T-cell (primary cell): Measurements from ENCODE around the gene CAPRIN1. TPM values are rescaled to one million over a fixed set of nuclear protein-coding genes. Genes with fewer than 3 reads are reported as not detected.

Experiments used
- ATAC-seq, 4 experiments: fragments of 200-7000 bp in 3 of 4; fragments of 150-1000 bp in 1 of 4; cut with Tn5 transposase; replicated peaks in 1 of 4; 1 replicate in 3 of 4; 2 replicates in 1 of 4; pipeline ENCODE4 v1.10.0; 2021; ENCODE audit warnings: moderate library complexity in 3 of 4, mild to moderate bottlenecking in 2 of 4, moderate number of reproducible peaks in 1 of 4
- CTCF ChIA-PET, 2 donors: fragments of 300-600 bp; sonication (Branson Sonifier 250); formaldehyde crosslinking; loops; one replicate each; lab custom pipeline; 2022; ENCODE audit warnings: antibody characterized with exemption in 2 of 2; lab: Charles Lee
- POLR2A ChIA-PET, 2 donors: fragments of 300-600 bp; sonication (Branson Sonifier 250); formaldehyde crosslinking; loops; one replicate each; lab custom pipeline; 2022; ENCODE audit warnings: antibody characterized with exemption in 2 of 2; lab: Charles Lee
- DNase-seq, 35 experiments: peaks; one replicate each; pipeline versions ENCODE4 v3.0.0 to v3.0.0-alpha.2; 2013 to 2023
- H3K27ac ChIP-seq: one replicate; pipeline ENCODE4 v1.5.1; 2013; ENCODE audit warnings: low read length
- H3K27me3 ChIP-seq, 2 experiments: replicated peaks in 1 of 2; 1 replicate in 1 of 2; 2 replicates in 1 of 2; pipeline versions ENCODE4 v1.6.1 to v1.7.0; 2013; ENCODE audit warnings: low read length in 1 of 2, mixed read lengths in 1 of 2; ENCODE audit not compliant: control insufficient read depth in 2 of 2, insufficient read depth in 2 of 2; ENCODE audit errors: extremely low read depth in 1 of 2
- H3K36me3 ChIP-seq, 2 donors: 1 replicate in 1 of 2; 2 replicates in 1 of 2; pipeline versions ENCODE4 v1.6.1 to v1.7.0; 2013; ENCODE audit warnings: low read length in 1 of 2; ENCODE audit not compliant: control insufficient read depth in 2 of 2, insufficient read depth in 1 of 2; ENCODE audit errors: extremely low read depth in 1 of 2
- H3K4me1 ChIP-seq, 2 experiments: 1 replicate in 1 of 2; 2 replicates in 1 of 2; pipeline versions ENCODE4 v1.6.1 to v1.7.0; 2013; ENCODE audit warnings: low read length in 2 of 2, mixed read lengths in 1 of 2; ENCODE audit not compliant: insufficient read depth in 2 of 2, control insufficient read depth in 1 of 2; ENCODE audit errors: extremely low read depth in 1 of 2
- H3K4me3 ChIP-seq, 2 donors: 1 replicate in 1 of 2; 2 replicates in 1 of 2; pipeline versions ENCODE4 v1.5.1 to v1.7.0; 2013; ENCODE audit warnings: mild to moderate bottlenecking in 2 of 2, low read length in 1 of 2, moderate library complexity in 1 of 2; ENCODE audit not compliant: control insufficient read depth in 1 of 2; ENCODE audit errors: extremely low read depth in 1 of 2
- H3K9me3 ChIP-seq: 2 replicates; pipeline ENCODE4 v1.7.0; 2013
- H3K27ac Mint-ChIP-seq, 2 donors: one replicate each; pipeline ENCODE4 v1.8.0; 2020 to 2021; ENCODE audit warnings: mild to moderate bottlenecking in 2 of 2, mixed read lengths in 2 of 2
- H3K27me3 Mint-ChIP-seq, 2 donors: one replicate each; pipeline ENCODE4 v1.8.0; 2021 to 2022; ENCODE audit warnings: mixed read lengths in 2 of 2
- H3K36me3 Mint-ChIP-seq: one replicate; pipeline ENCODE4 v1.8.0; 2021; ENCODE audit warnings: mixed read lengths
- H3K4me1 Mint-ChIP-seq, 3 donors: one replicate each; pipeline ENCODE4 v1.8.0; 2020 to 2022; ENCODE audit warnings: mixed read lengths in 3 of 3, mild to moderate bottlenecking in 1 of 3
- H3K4me3 Mint-ChIP-seq, 3 donors: one replicate each; pipeline ENCODE4 v1.8.0; 2020 to 2022; ENCODE audit warnings: mild to moderate bottlenecking in 3 of 3, mixed read lengths in 3 of 3, moderate library complexity in 3 of 3
- H3K9me3 Mint-ChIP-seq, 3 donors: one replicate each; pipeline ENCODE4 v1.8.0; 2020 to 2022; ENCODE audit warnings: mixed read lengths in 3 of 3
- WGBS: methylation state at CpG from one replicate; pipeline ENCODE4 v1.1.5; 2013; ENCODE audit warnings: missing lambda C conversion rate; ENCODE audit not compliant: insufficient coverage; 5-methylcytosine and 5-hydroxymethylcytosine counted together
- total RNA-seq, 35 experiments: library from RNA in 6 of 35; stranded (reverse) in 6 of 35; fragments of 120-200 nt in 1 of 35; gene quantifications; one replicate each; pipeline versions ENCODE4 v1.2.1 to v1.2.4 and lab custom pipeline; 2013 to 2026

Gene CAPRIN1
- total RNA-seq, 5 donors from 2014 or later (not counting 1 experiment from before 2014, with no cell fraction given), result 106 to 148 (median 143) TPM

- CTCF ChIA-PET, result interaction anchor here (0.6 to 1.0 kb wide), 3 partner anchors 32 to 686 kb away, joined by 3 read pairs; partner anchors contain the start of gene NAT10 (in 1 of the 2)
- peaks cover 5 to 8% of the 10 kb centered on the region in 2 experiments for H3K4me1 ChIP-seq
- Mint-ChIP-seq H3K27me3 (no peaks in the 10 kb centered on the region), H3K36me3 (peaks cover 42% of the 10 kb centered on the region), H3K4me1 (peaks cover 37 to 70% (median 66%) of the 10 kb centered on the region in 3 donors), H3K27ac (peak overlapping the region in 1 of 2 donors; percentile 44), H3K9me3 (no peaks in the 10 kb centered on the region), H3K4me3 (no peak overlapping the region)
- no peak overlapping the region for H3K4me3 ChIP-seq
- H3K9me3 ChIP-seq, result no peaks in the 10 kb centered on the region
- POLR2A ChIA-PET, result interaction anchor here (0.7 kb wide), 2 partner anchors 10 to 1166 kb away, joined by 4 to 5 read pairs; no protein-coding TSS in a partner anchor
- DNase-seq (no peak), ATAC-seq (no peak)
- no CpG with 5 or more reads among the region's 2 CpGs for WGBS
- no peak overlapping the region for H3K27ac ChIP-seq
- no peaks in the 10 kb centered on the region for H3K27me3 ChIP-seq
- H3K36me3 ChIP-seq, result peaks cover 5 to 65% of the 10 kb centered on the region in 2 donors
These were observed 21.3 kb downstream of the CAPRIN1 start for GRCh38 chr11:34072832-34073231.

- Histone ChIP-seq H3K27ac (no peak overlapping the region), H3K9me3 (no peaks in the 10 kb centered on the region), H3K4me1 (peaks cover 5 to 8% of the 10 kb centered on the region in 2 experiments), H3K4me3 (no peak overlapping the region), H3K36me3 (peaks cover 5 to 79% of the 10 kb centered on the region in 2 donors), H3K27me3 (no peaks in the 10 kb centered on the region)
- CTCF ChIA-PET, result interaction anchor here in 1 of 2 donors (1.3 to 2.3 kb wide), 2 partner anchors 77 to 87 kb away, joined by 6 to 9 read pairs; no protein-coding TSS in a partner anchor
- no peak for ATAC-seq
- no peak overlapping the region for H3K4me3 Mint-ChIP-seq
- H3K27ac Mint-ChIP-seq, result peak overlapping the region; percentile 82 to 93
- peaks cover 28 to 66% (median 62%) of the 10 kb centered on the region in 3 donors for H3K4me1 Mint-ChIP-seq
- DNase-seq, result no peak
- H3K36me3 Mint-ChIP-seq, result peaks cover 49% of the 10 kb centered on the region
- POLR2A ChIA-PET, result interaction anchor here in 1 of 2 donors (0.9 kb wide), 1 partner anchor 10 kb away, joined by 3 read pairs; no protein-coding TSS in a partner anchor
- H3K9me3 Mint-ChIP-seq, result no peaks in the 10 kb centered on the region
- 47% methylated on average over 3 of the region's 4 CpGs for WGBS
- no peaks in the 10 kb centered on the region for H3K27me3 Mint-ChIP-seq
These were observed 22.9 kb downstream of the CAPRIN1 start for GRCh38 chr11:34074391-34074790.

GRCh38 chr11:34075178-34075820 lies 23.8 kb downstream of the CAPRIN1 start:
- ChIA-PET POLR2A (interaction anchor here in 1 of 2 donors (0.7 to 1.3 kb wide), 2 partner anchors 30 to 1007 kb away, joined by 4 to 7 read pairs; partner anchors contain the start of gene NAT10), CTCF (interaction anchor here (0.5 to 2.3 kb wide), 5 partner anchors 14 to 318 kb away, joined by 3 to 6 read pairs (median 3); no protein-coding TSS in a partner anchor)
- ATAC-seq (no peak), DNase-seq (no peak)
- H3K27me3 Mint-ChIP-seq, result no peaks in the 10 kb centered on the region
- no peak overlapping the region for H3K4me3 Mint-ChIP-seq
- Histone ChIP-seq H3K27me3 (no peaks in the 10 kb centered on the region), H3K4me3 (no peak overlapping the region), H3K36me3 (peaks cover 5 to 86% of the 10 kb centered on the region in 2 donors), H3K9me3 (no peaks in the 10 kb centered on the region), H3K27ac (no peak overlapping the region), H3K4me1 (peaks cover 5 to 8% of the 10 kb centered on the region in 2 experiments)
- H3K9me3 Mint-ChIP-seq, result no peaks in the 10 kb centered on the region
- peak overlapping the region; percentile 42 to 65 for H3K27ac Mint-ChIP-seq
- H3K36me3 Mint-ChIP-seq, result peaks cover 53% of the 10 kb centered on the region
- H3K4me1 Mint-ChIP-seq, result peaks cover 22 to 58% (median 54%) of the 10 kb centered on the region in 3 donors
- no CpG with 5 or more reads among the region's 2 CpGs for WGBS

GRCh38 chr11:34080609-34081008 lies 29.1 kb downstream of the CAPRIN1 start:
- peaks cover 14 to 82% of the 10 kb centered on the region in 2 donors for H3K36me3 ChIP-seq
- peak overlapping the region in 1 of 2 donors; percentile 44 for H3K27ac Mint-ChIP-seq

GRCh38 chr11:34084637-34085036 lies 33.1 kb downstream of the CAPRIN1 start:
- H3K4me1 Mint-ChIP-seq, result peaks cover 12 to 27% (median 26%) of the 10 kb centered on the region in 3 donors
- H3K9me3 Mint-ChIP-seq, result no peaks in the 10 kb centered on the region
- no peak overlapping the region for H3K4me3 Mint-ChIP-seq
- ATAC-seq (no peak), DNase-seq (no peak)
- WGBS, result no CpG with 5 or more reads among the region's 2 CpGs
- no peak overlapping the region for H3K27ac ChIP-seq
- CTCF ChIA-PET, result interaction anchor here in 1 of 2 donors (1.2 kb wide), 2 partner anchors 14 to 97 kb away, joined by 3 read pairs; no protein-coding TSS in a partner anchor
- H3K4me3 ChIP-seq, result no peak overlapping the region
- H3K36me3 Mint-ChIP-seq, result peaks cover 47% of the 10 kb centered on the region
- no peaks in the 10 kb centered on the region for H3K27me3 Mint-ChIP-seq
- no peaks in the 10 kb centered on the region for H3K9me3 ChIP-seq
- POLR2A ChIA-PET, result no interaction called here
- H3K27me3 ChIP-seq, result no peaks in the 10 kb centered on the region
- H3K27ac Mint-ChIP-seq, result peak overlapping the region; percentile 44 to 69
- H3K36me3 ChIP-seq, result peaks cover 9 to 76% of the 10 kb centered on the region in 2 donors
- H3K4me1 ChIP-seq, result peaks cover 0 to 10% of the 10 kb centered on the region in 2 experiments

More at GRCh38 chr11:34080609-34081008, 29.1 kb downstream of the CAPRIN1 start:
- no peak overlapping the region for H3K27ac ChIP-seq
- H3K4me1 ChIP-seq, result peaks cover 0 to 3% of the 10 kb centered on the region in 2 experiments
- no peak for ATAC-seq
- POLR2A ChIA-PET, result interaction anchor here (0.5 to 1.1 kb wide), 4 partner anchors 18 to 301 kb away, joined by 3 to 4 read pairs (median 3); no protein-coding TSS in a partner anchor
- no peak overlapping the region for H3K4me3 ChIP-seq
- CTCF ChIA-PET, result interaction anchor here (0.7 to 1.2 kb wide), 3 partner anchors 9 to 919 kb away, joined by 4 to 7 read pairs (median 4); partner anchors contain the start of gene CSTF3 (in 1 of the 2)
- peaks cover 58% of the 10 kb centered on the region for H3K36me3 Mint-ChIP-seq
- H3K4me1 Mint-ChIP-seq, result peaks cover 10 to 29% (median 29%) of the 10 kb centered on the region in 3 donors
- 71% methylated on average over 1 of the region's 4 CpGs for WGBS
- H3K9me3 Mint-ChIP-seq, result no peaks in the 10 kb centered on the region
- no peaks in the 10 kb centered on the region for H3K9me3 ChIP-seq
- H3K27me3 ChIP-seq, result no peaks in the 10 kb centered on the region
- no peaks in the 10 kb centered on the region for H3K27me3 Mint-ChIP-seq
- no peak overlapping the region for H3K4me3 Mint-ChIP-seq
- DNase-seq, result no peak
